ENCODE data around the gene ATXN1.
A peak's percentile ranks its signal among the peaks of the same experiment; 100 is the strongest.

The ATXN1 gene

GRCh38 chr6:16769986-16770376, 8.7 kb upstream of the ATXN1 start:
- no peak overlapping the region for H3K4me3 ChIP-seq (ENCODE audit: severe bottlenecking)
- no peak for DNase-seq (ENCODE audit: low spot score)
- peak overlapping the region; percentile 91 for H3K27ac ChIP-seq (ENCODE audit: poor library complexity, severe bottlenecking)
- peak; percentile 21; the same call in 1 of the 3 replicates for ATAC-seq (ENCODE audit: low read depth)
- no peak for TF ChIP-seq CTCF (IDR thresholded peaks at IDR 0.05; ENCODE audit: poor library complexity, severe bottlenecking)
- no peaks in the 10 kb centered on the region for H3K36me3 ChIP-seq (ENCODE audit: low read depth)
- no peaks in the 10 kb centered on the region for H3K9me3 ChIP-seq (ENCODE audit: severe bottlenecking)
- no peaks in the 10 kb centered on the region for H3K27me3 ChIP-seq (ENCODE audit: insufficient read depth, poor library complexity, severe bottlenecking)
- H3K4me1 ChIP-seq (ENCODE audit: insufficient read depth, poor library complexity, severe bottlenecking), result peaks cover 56% of the 10 kb centered on the region

- ATAC-seq (ENCODE audit: low read depth) (peak; percentile 84), DNase-seq (ENCODE audit: low spot score) (peak; percentile 92)
- peaks cover 60% of the 10 kb centered on the region for H3K4me1 ChIP-seq (ENCODE audit: insufficient read depth, poor library complexity, severe bottlenecking)
- no peaks in the 10 kb centered on the region for H3K9me3 ChIP-seq (ENCODE audit: severe bottlenecking)
- H3K27me3 ChIP-seq (ENCODE audit: insufficient read depth, poor library complexity, severe bottlenecking), result no peaks in the 10 kb centered on the region
- TF ChIP-seq CTCF (IDR thresholded peaks at IDR 0.05; ENCODE audit: poor library complexity, severe bottlenecking), result peak; percentile 10
- H3K4me3 ChIP-seq (ENCODE audit: severe bottlenecking), result no peak overlapping the region
- H3K36me3 ChIP-seq (ENCODE audit: low read depth), result no peaks in the 10 kb centered on the region
- peak overlapping the region; percentile 91 for H3K27ac ChIP-seq (ENCODE audit: poor library complexity, severe bottlenecking)
These were observed 8.1 kb upstream of the ATXN1 start for GRCh38 chr6:16769131-16769985.

GRCh38 chr6:16768477-16768830, 7.2 kb upstream of the ATXN1 start:
- peak overlapping the region; percentile 91 for H3K27ac ChIP-seq (ENCODE audit: poor library complexity, severe bottlenecking)
- no peaks in the 10 kb centered on the region for H3K27me3 ChIP-seq (ENCODE audit: insufficient read depth, poor library complexity, severe bottlenecking)
- H3K36me3 ChIP-seq (ENCODE audit: low read depth), result no peaks in the 10 kb centered on the region
- H3K4me3 ChIP-seq (ENCODE audit: severe bottlenecking), result no peak overlapping the region
- DNase-seq (ENCODE audit: low spot score), result no peak
- peaks cover 69% of the 10 kb centered on the region for H3K4me1 ChIP-seq (ENCODE audit: insufficient read depth, poor library complexity, severe bottlenecking)
- ATAC-seq (ENCODE audit: low read depth), result no peak
- no peaks in the 10 kb centered on the region for H3K9me3 ChIP-seq (ENCODE audit: severe bottlenecking)
- no peak for TF ChIP-seq CTCF (IDR thresholded peaks at IDR 0.05; ENCODE audit: poor library complexity, severe bottlenecking)

GRCh38 chr6:16767765-16768476, 6.7 kb upstream of the ATXN1 start:
- no peak overlapping the region for H3K4me3 ChIP-seq (ENCODE audit: severe bottlenecking)
- TF ChIP-seq CTCF (IDR thresholded peaks at IDR 0.05; ENCODE audit: poor library complexity, severe bottlenecking), result no peak
- no peaks in the 10 kb centered on the region for H3K36me3 ChIP-seq (ENCODE audit: low read depth)
- DNase-seq (ENCODE audit: low spot score) (no peak), ATAC-seq (ENCODE audit: low read depth) (no peak)
- peaks cover 70% of the 10 kb centered on the region for H3K4me1 ChIP-seq (ENCODE audit: insufficient read depth, poor library complexity, severe bottlenecking)
- peak overlapping the region; percentile 91 for H3K27ac ChIP-seq (ENCODE audit: poor library complexity, severe bottlenecking)
- H3K27me3 ChIP-seq (ENCODE audit: insufficient read depth, poor library complexity, severe bottlenecking), result no peaks in the 10 kb centered on the region
- no peaks in the 10 kb centered on the region for H3K9me3 ChIP-seq (ENCODE audit: severe bottlenecking)

Data from RWPE2 (cell line).